ENCODE measurements around the gene M6PR.
"Not testable (repeated sequence)": the region's sequence is repeated elsewhere in the genome, so short reads cannot be mapped to it uniquely, and the experiment has no call there.

M6PR gene

DNA sequence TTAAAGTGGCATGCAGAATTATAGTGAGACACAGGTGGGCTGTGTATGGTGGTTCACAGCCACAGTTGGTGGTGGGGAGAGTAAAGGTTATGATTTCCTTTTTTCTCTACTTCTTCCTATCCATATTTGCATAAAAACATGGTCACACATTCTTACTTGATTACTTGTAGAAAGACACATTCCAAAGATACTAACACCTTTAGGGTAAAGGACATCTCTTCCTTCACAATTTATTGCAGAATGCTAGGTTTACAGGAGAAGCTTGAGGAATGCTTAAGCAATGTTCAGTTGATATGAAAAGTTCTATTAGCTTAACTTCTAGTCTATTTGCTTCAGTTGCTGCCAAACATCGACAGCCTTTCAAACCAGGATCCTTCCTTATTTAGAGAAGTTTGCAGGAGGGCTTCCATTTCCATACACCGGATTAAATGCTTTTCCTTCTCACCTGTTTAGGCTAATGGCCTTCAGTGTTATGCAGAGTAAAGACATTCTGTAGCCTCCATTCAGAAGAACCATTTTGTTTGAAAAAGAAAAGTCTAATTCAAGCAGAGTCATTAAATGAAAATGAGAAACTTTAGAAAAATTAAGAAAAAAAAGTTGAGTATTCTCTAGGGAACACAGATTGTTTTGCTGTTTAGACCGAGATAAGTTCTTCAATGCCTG, 37.7 kb downstream of the M6PR start:
- DNase-seq: no peak

DNA sequence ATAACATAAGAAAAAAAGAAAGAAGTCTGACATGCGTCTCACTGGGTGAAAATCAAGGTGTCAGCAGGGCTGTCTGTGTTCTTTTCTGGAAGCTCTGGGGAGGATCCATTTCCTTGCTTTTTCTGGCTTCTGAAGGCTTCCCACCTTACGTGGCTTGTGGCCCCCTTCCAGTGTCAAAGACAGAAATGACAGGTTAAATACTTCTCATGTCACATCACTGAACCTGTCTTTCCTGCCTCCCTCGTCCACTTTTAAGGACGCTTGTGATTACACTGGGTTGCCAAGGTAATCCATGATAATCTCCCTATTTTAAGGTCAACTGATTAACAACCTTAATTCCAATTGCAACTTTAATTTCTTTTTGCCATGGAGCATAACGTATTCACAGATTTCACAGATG, 39.7 kb downstream of the M6PR start:
- DNase-seq: no peak

DNA sequence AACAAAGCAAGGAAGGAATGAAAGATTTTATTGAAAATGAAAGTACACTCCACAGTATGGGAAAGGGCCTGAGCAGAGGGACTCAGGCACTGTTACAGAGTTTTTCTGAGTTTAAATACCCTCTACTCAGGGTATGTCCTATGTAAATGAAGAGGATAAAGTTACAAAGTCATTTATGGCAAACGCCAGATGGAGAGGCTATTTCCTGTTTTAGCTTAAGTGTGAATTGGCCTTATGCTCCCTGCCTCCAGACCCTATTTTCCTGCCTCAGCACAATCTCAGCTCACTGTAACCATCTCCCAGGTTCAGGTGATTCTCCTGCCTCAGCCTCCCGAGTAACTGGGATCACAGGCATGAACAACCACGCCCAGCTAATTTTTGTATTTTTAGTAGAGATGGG, 41.9 kb downstream of the M6PR start:
- DNase-seq: no peak

DNA sequence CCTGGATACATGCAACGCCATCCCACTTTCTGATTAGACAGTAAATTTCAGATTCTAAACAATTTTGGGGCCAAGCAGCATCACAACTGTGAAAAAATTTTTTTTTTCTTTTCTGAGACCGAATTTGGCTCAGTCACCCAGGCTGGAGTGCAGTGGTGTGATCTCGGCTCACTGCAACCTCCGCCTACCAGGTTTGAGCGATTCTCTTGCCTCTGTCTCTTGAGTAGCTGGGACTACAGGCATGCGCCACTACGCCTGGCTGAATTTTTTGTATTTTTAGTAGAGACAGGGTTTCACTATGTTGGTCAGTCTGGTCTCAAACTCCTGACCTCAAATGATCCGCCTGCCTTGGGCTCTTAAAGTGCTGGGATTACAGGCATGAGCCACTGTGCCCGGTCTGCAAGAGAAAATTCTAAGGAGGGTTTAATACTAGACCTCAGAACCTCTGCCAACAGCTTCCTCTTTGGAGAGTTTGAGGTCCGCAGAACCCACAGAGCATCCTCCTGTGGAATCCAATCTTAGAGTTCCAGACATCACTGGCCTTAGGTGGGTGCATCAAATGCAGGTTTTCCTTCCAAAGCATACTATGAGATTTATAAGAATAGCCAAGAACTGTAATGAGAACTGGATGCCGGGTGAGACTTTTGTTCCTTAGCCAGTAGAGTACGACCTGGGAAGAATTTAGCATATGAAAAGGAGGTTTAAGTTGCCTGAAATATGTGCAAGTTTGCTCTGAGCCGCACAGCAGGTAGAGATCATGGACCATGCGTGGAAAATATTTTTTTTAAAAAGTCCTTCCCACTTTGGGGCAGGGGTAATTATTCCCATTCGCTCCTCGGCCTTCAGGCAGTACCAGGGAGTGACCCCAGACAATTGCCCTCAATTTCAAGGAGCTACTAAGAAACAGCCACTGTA, 42.9 kb downstream of the M6PR start:
- DNase-seq: no peak

DNA sequence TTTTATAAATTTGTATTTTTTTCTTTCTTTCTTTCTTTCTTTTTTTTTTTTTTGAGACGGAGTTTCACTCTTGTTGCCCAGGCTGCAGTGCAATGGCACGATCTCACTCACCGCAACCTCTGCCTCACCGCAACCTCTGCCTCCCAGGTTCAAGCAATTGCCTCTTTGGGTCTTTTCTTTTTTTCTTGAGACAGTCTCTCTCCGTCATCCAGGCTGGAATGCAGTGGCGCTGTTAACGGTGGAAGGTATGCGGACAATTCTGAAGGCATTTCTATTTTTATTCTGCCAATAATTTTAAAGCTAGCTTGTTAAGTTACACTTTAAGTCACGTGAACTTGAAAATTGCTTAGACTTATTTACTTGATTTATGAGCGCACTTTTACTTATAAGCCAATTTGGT, 43.9 kb downstream of the M6PR start:
- no peak for DNase-seq

DNA sequence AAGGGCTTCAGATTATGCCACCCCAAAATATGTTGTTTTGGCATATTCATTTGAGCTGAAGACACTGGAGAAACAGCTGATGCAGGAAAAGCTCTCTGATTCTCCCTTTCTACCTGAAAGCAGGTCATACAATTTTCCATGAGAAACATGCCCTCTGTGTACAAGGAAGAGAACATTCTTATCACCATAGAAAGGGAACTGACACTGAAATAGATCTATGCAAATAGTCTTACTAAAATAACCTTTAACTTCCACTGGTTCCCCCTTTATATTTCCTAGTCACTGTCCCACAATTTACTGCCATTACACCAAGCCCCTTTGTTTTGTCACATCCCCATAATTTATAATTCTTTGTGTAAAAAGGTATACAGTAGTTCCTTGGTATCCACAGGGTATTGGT, 44.8 kb downstream of the M6PR start:
- DNase-seq: no peak

DNA sequence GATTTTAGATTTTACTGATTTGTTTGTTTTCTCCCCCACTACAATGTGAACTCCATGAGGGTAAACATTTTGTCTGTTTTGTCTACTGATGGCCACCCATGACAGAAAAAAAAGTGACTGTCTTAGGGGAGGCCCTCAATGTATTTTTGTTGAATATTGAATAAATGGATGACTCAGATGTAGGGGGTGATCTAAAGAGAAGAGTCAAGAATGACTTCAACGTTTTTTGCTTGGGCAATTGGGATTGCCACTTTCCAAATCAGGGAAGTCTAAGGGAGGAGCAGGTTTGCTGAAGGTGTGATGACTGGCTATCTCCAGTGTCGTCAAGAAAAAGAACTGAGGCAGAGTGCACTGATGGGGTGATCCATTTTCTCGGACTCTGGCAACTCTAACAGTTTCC, 45.8 kb downstream of the M6PR start:
- no peak for DNase-seq

DNA sequence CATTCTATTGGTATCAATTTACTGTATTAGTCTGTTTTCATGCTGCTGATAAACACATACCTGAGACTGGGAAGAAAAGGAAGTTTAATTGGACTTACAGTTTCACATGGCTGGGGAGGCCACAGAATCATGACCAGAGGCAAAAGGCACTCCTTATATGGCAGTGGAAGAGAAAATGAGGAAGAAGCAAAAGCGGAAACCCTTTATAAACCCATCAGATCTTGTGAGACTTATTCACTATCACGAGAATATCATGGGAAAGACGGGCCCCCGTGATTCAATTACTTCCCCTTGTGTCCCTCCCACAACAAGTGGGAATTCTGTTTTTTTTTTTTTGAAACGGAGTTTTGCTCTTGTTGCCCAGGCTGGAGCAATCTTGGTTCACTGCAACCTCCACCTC, 46.7 kb downstream of the M6PR start:
- not testable (repeated sequence) for DNase-seq

DNA sequence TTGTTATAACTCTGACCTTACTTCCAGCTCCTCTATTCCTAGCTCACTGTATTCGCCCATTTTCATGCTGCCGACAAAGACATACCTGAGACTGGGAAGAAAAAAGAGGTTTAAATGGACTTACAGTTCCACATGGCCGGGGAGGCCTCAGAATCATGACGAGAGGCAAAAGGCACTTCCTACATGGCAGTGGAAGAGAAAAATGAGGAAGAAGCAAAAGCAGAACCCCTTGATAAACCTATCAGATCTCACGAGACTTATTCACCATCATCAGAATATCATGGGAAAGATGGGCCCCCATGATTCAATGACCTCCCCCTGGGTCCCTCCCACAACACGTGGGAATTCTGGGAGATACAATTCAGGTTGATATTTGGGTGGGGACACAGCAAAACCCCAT, 49.6 kb downstream of the M6PR start:
- DNase-seq: no peak

DNA sequence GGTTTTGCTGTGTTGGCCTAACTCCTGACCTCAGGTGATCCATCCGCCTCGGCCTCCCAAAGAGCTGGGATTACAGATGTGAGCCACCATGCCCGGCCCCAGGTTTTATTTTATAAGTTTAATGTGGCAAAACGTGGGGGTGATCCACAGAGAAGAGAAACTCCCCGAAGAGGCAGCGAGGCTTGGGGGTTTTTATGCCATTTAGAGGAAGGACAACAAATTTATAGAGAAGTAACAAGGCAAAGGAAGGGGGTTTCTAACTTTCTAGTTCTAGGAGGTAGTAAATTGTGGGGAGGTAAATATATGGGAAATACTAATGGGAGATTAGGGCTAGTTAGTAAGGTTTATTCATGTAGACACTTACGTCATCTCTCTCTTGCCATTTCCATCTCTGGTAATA, 52.4 kb downstream of the M6PR start:
- DNase-seq: no peak

DNA sequence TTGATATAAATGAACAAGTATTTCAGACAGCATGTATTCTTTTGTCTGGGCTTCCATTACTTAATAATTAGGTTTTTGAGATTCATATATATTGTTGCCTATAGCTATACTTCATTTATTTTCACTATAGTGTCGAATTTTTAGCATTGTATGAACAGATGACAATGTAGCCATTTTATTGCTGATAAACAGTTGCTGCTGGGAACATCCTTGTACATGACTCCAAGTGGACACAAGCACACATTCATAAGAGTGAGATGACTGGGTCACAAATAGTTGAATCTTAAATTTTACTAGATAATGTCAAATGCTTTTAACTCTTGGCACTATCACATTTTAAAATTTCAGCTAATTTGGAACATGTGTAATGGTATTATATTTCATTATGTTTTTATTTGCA, 54.5 kb downstream of the M6PR start:
- no peak for DNase-seq

DNA sequence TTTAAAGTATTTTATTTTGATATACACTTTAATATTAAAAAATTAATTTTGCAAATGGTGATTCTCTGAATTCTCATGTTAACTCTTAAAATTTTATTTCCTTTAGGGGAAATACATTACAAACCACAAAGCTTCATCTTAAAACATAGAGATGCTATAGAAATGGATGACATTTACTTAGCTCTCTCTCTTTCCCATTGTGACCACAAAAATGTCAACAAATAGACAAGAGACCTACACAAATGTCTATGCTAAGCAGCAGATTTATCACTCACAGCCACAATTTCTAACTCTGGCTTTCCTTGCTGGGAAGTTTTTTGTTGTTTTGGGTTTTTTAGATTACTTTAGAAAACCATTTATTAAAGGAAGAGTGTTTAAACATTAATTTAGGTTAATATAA, 55.1 kb downstream of the M6PR start:
- DNase-seq: no peak

DNA sequence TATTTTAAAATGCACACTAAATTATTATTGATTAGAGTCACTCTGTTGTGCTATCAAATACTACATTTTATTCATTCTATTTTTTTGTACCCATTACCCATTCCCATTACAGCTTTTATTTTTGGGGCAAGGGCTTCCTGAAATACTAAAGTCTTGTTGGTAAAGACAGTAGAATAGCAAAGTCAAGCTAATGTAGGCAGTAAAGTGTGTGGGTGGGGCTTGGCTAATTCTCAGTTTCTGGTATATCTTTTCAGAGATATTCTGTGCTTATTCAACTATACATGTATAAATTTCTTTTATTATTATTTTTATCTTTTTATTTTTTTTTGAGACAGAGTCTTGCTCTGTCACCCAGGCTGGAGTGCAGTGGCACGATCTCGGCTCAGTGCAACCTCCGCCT, 57.5 kb downstream of the M6PR start:
- DNase-seq: no peak
